Measurements from ENCODE around the gene SPTBN2.

DNA sequence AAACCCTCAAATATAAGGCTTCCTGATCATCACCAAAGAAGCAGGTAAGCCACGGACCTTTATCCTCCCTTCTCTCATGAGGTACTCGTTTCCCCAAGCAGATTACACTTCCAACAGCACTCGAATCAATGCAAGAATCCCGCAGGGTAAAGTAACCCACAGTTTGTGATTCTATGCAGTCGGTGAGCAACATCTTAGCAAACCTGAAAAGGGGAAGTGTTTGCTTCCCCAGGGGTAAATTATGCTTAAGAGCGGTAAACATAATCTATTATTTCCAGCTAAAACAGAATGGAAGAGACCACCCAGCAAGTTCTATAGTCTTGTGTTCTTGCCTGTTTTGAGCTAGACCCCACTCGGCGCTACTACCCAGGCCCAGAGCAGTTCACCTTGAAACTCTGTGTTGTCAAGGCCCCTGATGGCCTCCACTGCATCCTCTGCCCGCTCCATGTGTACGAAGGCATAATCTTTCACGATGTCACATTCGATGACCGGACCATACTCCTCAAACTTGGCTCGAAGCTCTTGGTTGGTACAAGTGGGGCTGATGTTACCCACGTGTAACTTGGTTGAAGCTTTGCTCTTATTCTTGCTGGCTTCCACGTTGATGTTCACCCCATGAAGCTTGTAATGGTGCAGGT, 52.6 kb downstream of the SPTBN2 start:
- TF ChIP-seq POLR2A (IDR thresholded peaks at IDR 0.05; ENCODE audit: low read length), result no peak
- TF ChIP-seq GATA1 (IDR thresholded peaks at IDR 0.05; ENCODE audit: low read depth, low read length), result no peak
